WTC11 (cell line): Measurements from ENCODE around the gene RPL11. TPM values are rescaled to one million over a fixed set of nuclear protein-coding genes. Genes with fewer than 3 reads are reported as not detected.

Experiments used
- ATAC-seq: fragments of 200-7000 bp; cut with Tn5 transposase; 2 replicates; pipeline ENCODE4 v1.10.0; 2021; ENCODE audit warnings: mild to moderate bottlenecking, moderate library complexity
- CTCF ChIA-PET: fragments of 300-600 bp; sonication (Branson Sonifier 250); formaldehyde crosslinking; loops from one replicate; lab custom pipeline; 2021; ENCODE audit warnings: antibody characterized with exemption; lab: Charles Lee
- POLR2A ChIA-PET: fragments of 350-600 bp; sonication (Branson Sonifier 250); formaldehyde crosslinking; loops from one replicate; lab custom pipeline; 2021; ENCODE audit warnings: antibody characterized with exemption; lab: Charles Lee
- DNase-seq: peaks from one replicate; pipeline ENCODE4 v3.0.0; 2021; ENCODE audit warnings: low spot score
- H3K27ac Mint-ChIP-seq: 2 replicates; pipeline ENCODE4 v1.8.0; 2021; ENCODE audit warnings: mixed read lengths
- H3K27me3 Mint-ChIP-seq: 2 replicates; pipeline ENCODE4 v1.8.0; 2021; ENCODE audit warnings: low read depth, mild to moderate bottlenecking, moderate library complexity, mixed read lengths
- H3K36me3 Mint-ChIP-seq: 2 replicates; pipeline ENCODE4 v1.8.0; 2021; ENCODE audit warnings: mixed read lengths
- H3K4me1 Mint-ChIP-seq: 2 replicates; pipeline ENCODE4 v1.8.0; 2022; ENCODE audit warnings: mixed read lengths
- H3K4me3 Mint-ChIP-seq: 2 replicates; pipeline ENCODE4 v1.8.0; 2021; ENCODE audit warnings: mild to moderate bottlenecking, moderate library complexity, mixed read lengths
- H3K9me3 Mint-ChIP-seq: 2 replicates; pipeline ENCODE4 v1.8.0; 2021; ENCODE audit warnings: mixed read lengths
- ARID4B ChIP-seq: sonication (generic); formaldehyde crosslinking; IDR thresholded peaks from 2 replicates; pipeline ENCODE4 v1.8.0; 2023; ENCODE audit warnings: missing genetic modification reagents, mild to moderate bottlenecking, borderline replicate concordance
- CTCF ChIP-seq: fragments of 200-600 bp; IDR thresholded peaks from 2 replicates; pipeline ENCODE4 v1.8.0; 2022; ENCODE audit warnings: antibody characterized with exemption
- FOXP4 ChIP-seq: sonication (generic); formaldehyde crosslinking; IDR thresholded peaks from 2 replicates; pipeline ENCODE4 v1.8.0; 2022; ENCODE audit warnings: mild to moderate bottlenecking, missing genetic modification reagents
- IRF1 ChIP-seq: sonication (generic); formaldehyde crosslinking; IDR thresholded peaks from 2 replicates; pipeline ENCODE4 v1.8.0; 2023; ENCODE audit warnings: missing genetic modification reagents
- KAT7 ChIP-seq: sonication (generic); formaldehyde crosslinking; IDR thresholded peaks from 2 replicates; pipeline ENCODE4 v1.8.1; 2023; ENCODE audit warnings: missing genetic modification reagents, mild to moderate bottlenecking, borderline replicate concordance
- NFE2L1 ChIP-seq: sonication (generic); formaldehyde crosslinking; IDR thresholded peaks from 2 replicates; pipeline ENCODE4 v1.8.1; 2023; ENCODE audit warnings: missing genetic modification reagents
- NFYB ChIP-seq: sonication (generic); formaldehyde crosslinking; conservative IDR thresholded peaks from 2 replicates; pipeline ENCODE4 v1.8.0; 2022; ENCODE audit warnings: low read depth, missing genetic modification reagents
- NR1H2 ChIP-seq: sonication (generic); formaldehyde crosslinking; IDR thresholded peaks from 2 replicates; pipeline ENCODE4 v1.9.0; 2021; ENCODE audit warnings: mild to moderate bottlenecking, moderate library complexity, missing genetic modification reagents
- NR3C1 ChIP-seq: sonication (generic); formaldehyde crosslinking; conservative IDR thresholded peaks from 2 replicates; pipeline ENCODE4 v1.8.1; 2023; ENCODE audit warnings: low read depth, mild to moderate bottlenecking, missing genetic modification reagents
- SMAD3 ChIP-seq: sonication (generic); formaldehyde crosslinking; IDR thresholded peaks from 2 replicates; pipeline ENCODE4 v1.8.0; 2022; ENCODE audit warnings: missing genetic modification reagents, mild to moderate bottlenecking, borderline replicate concordance
- SMAD4 ChIP-seq: sonication (generic); formaldehyde crosslinking; IDR thresholded peaks from 2 replicates; pipeline ENCODE4 v1.8.0; 2022; ENCODE audit warnings: mild to moderate bottlenecking, missing genetic modification reagents
- STAT6 ChIP-seq: sonication (generic); formaldehyde crosslinking; conservative IDR thresholded peaks from 2 replicates; pipeline ENCODE4 v1.8.1; 2023; ENCODE audit warnings: mild to moderate bottlenecking, low read depth, missing genetic modification reagents, moderate library complexity
- ZMAT4 ChIP-seq: fragments of 250-450 bp; sonication (Bioruptor Pico); IDR thresholded peaks from 2 replicates; pipeline ENCODE4 v1.9.0; 2021; ENCODE audit warnings: mild to moderate bottlenecking
- ZNF281 ChIP-seq: sonication (generic); formaldehyde crosslinking; IDR thresholded peaks from 2 replicates; pipeline ENCODE4 v1.8.0; 2023; ENCODE audit warnings: mild to moderate bottlenecking, missing genetic modification reagents
- ZNF671 ChIP-seq: fragments of 250-450 bp; sonication (Bioruptor Pico); IDR thresholded peaks from 2 replicates; pipeline ENCODE4 v1.8.0; 2021; ENCODE audit warnings: mild to moderate bottlenecking
- total RNA-seq: library from RNA; stranded (reverse); gene quantifications from 3 replicates; pipeline ENCODE4 v1.2.3, GENCODE V29; 2021

RPL11 gene
- total RNA-seq, 1 experiment from 2014 or later, result 1,406 TPM

GRCh38 chr1:23695667-23696066 is 4.1 kb downstream of the RPL11 start (continued):
- TF ChIP-seq STAT6, result no peak
- no peak for TF ChIP-seq ARID4B (CRISPR knock-in tag)
- no peak for TF ChIP-seq ZNF281 (CRISPR knock-in tag)
- TF ChIP-seq CTCF, result no peak
- TF ChIP-seq SMAD4 (CRISPR knock-in tag), result no peak
- TF ChIP-seq KAT7 (CRISPR knock-in tag), result no peak
- no peak for TF ChIP-seq NFYB (CRISPR knock-in tag)
- TF ChIP-seq NR1H2 (CRISPR knock-in tag), result no peak
- no peak for TF ChIP-seq IRF1 (CRISPR knock-in tag)
- TF ChIP-seq ZMAT4, result no peak
- TF ChIP-seq NR3C1 (CRISPR knock-in tag), result no peak

GRCh38 chr1:23696335-23696989 is 4.9 kb downstream of the RPL11 start:
- TF ChIP-seq FOXP4 (CRISPR knock-in tag) (no peak), NFE2L1 (CRISPR knock-in tag) (no peak), ZNF671 (0 out of 2 replicates have a peak, but pooled peaks have one; percentile 10), SMAD3 (CRISPR knock-in tag) (no peak)
- Mint-ChIP-seq H3K27ac (peak overlapping the region; percentile 55), H3K27me3 (no peaks in the 10 kb centered on the region), H3K4me1 (peaks cover 49% of the 10 kb centered on the region), H3K4me3 (peak overlapping the region; percentile 45), H3K36me3 (peaks cover 94% of the 10 kb centered on the region), H3K9me3 (no peaks in the 10 kb centered on the region)
- DNase-seq (no peak), ATAC-seq (no peak)
- ChIA-PET POLR2A (interaction anchor here (0.6 kb wide), 1 partner anchor 234 kb away, joined by 3 read pairs; no protein-coding TSS in a partner anchor), CTCF (interaction anchor here (1.0 kb wide), 1 partner anchor 59 kb away, joined by 3 read pairs; no protein-coding TSS in a partner anchor)
